Dermis lymphatic vessel endothelial cell (primary cell): ENCODE data around the gene MAN2A1. TPM values are rescaled to one million over a fixed set of nuclear protein-coding genes. Genes with fewer than 3 reads are reported as not detected.

Experiments
- total RNA-seq: library from RNA; depleted of rRNA; stranded (reverse); fragments of >200 nt; gene quantifications from 2 replicates; pipeline ENCODE4 v1.2.1, GENCODE V29; 2014

The MAN2A1 gene
- 68.4 and 73.7 TPM in 2 replicates for total RNA-seq

GRCh38 chr5:109689740-109690241 lies at the start of gene MAN2A1:
Gene MAN2A1 (plus strand): TSS chr5:109689927. CDS start chr5:109690418, 491 bp downstream.

